Measurements from ENCODE around the gene TMEM270. TPM values are rescaled to one million over a fixed set of nuclear protein-coding genes. Genes with fewer than 3 reads are reported as not detected.

Gene TMEM270
- total and polyA plus RNA-seq, 2 donors (not counting 1 experiment from before 2014, with no cell fraction given): not detected

GRCh38 chr7:73901823-73902597 lies 41.1 kb downstream of the TMEM270 start:
- no peak for TF ChIP-seq EZH2 (IDR thresholded peaks at IDR 0.05; ENCODE audit: borderline replicate concordance, insufficient read depth, low read depth, low read length, poor library complexity, severe bottlenecking)
- TF ChIP-seq, protein P1, sequence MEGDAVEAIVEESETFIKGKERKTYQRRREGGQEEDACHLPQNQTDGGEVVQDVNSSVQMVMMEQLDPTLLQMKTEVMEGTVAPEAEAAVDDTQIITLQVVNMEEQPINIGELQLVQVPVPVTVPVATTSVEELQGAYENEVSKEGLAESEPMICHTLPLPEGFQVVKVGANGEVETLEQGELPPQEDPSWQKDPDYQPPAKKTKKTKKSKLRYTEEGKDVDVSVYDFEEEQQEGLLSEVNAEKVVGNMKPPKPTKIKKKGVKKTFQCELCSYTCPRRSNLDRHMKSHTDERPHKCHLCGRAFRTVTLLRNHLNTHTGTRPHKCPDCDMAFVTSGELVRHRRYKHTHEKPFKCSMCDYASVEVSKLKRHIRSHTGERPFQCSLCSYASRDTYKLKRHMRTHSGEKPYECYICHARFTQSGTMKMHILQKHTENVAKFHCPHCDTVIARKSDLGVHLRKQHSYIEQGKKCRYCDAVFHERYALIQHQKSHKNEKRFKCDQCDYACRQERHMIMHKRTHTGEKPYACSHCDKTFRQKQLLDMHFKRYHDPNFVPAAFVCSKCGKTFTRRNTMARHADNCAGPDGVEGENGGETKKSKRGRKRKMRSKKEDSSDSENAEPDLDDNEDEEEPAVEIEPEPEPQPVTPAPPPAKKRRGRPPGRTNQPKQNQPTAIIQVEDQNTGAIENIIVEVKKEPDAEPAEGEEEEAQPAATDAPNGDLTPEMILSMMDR (IDR thresholded peaks at IDR 0.05): no peak
- H3K9me3 Mint-ChIP-seq (ENCODE audit: insufficient read depth): no peaks in the 10 kb centered on the region
- no peak overlapping the region for H3K4me2 ChIP-seq (replicated peaks; ENCODE audit: low read depth, low read length, poor library complexity, severe bottlenecking)
- H3K27me3 Mint-ChIP-seq: peaks cover 3% of the 10 kb centered on the region
- H3K36me3 ChIP-seq (replicated peaks in 1 of 2; ENCODE audit: control extremely low read depth in 1 of 2, control insufficient read depth in 1 of 2, extremely low read depth in 1 of 2, insufficient read depth in 2 of 2, low read length in 1 of 2): no peaks in the 10 kb centered on the region
- intact Hi-C loops (cut with micrococcal nuclease): no loop called here
- no peak overlapping the region for H3K9ac ChIP-seq (ENCODE audit: low read length)
- no peak overlapping the region for H2AFZ ChIP-seq (ENCODE audit: insufficient read depth, low read depth, low read length, poor library complexity, severe bottlenecking)
- H3K4me1 ChIP-seq (ENCODE audit: control insufficient read depth in 2 of 2, insufficient read depth in 2 of 2, low read length in 2 of 2): no peaks in the 10 kb centered on the region
- ChIA-PET POLR2A (no interaction called here), CTCF (no interaction called here)
- H3K4me3 ChIP-seq (ENCODE audit: control extremely low read depth in 1 of 5, extremely low read depth in 1 of 5, insufficient read depth in 1 of 5, low read depth in 2 of 5, low read length in 4 of 5): no peak overlapping the region
- H3K27ac Mint-ChIP-seq: no peak overlapping the region
- H4K20me1 ChIP-seq (ENCODE audit: control insufficient read depth, insufficient read depth, low read length, poor library complexity, severe bottlenecking): no peaks in the 10 kb centered on the region
- H3K4me3 Mint-ChIP-seq: no peak overlapping the region
- H3K27ac ChIP-seq (ENCODE audit: low read length in 2 of 2): no peak overlapping the region
- no peaks in the 10 kb centered on the region for H3K27me3 ChIP-seq (replicated peaks in 1 of 4; ENCODE audit: control extremely low read depth in 1 of 4, control insufficient read depth in 3 of 4, insufficient read depth in 4 of 4, low read length in 3 of 4)
- no peaks in the 10 kb centered on the region for H3K4me1 Mint-ChIP-seq
- ATAC-seq (ENCODE audit: low read depth) (no peak), DNase-seq (no peak)
- H3K9me3 ChIP-seq (ENCODE audit: control extremely low read depth in 1 of 3, control insufficient read depth in 2 of 3, insufficient read depth in 1 of 3, low read length in 2 of 3): peaks cover 0 to under 1% (median 0%) of the 10 kb centered on the region in 3 donors
- no peaks in the 10 kb centered on the region for H3K79me2 ChIP-seq (ENCODE audit: control insufficient read depth, insufficient read depth, low read length)
- WGBS (ENCODE audit: insufficient coverage): 96% methylated on average over 10 of the region's 15 CpGs

Data from B cell (primary cell).